HCT116 (cell line): ENCODE data around the gene GDPD5.

Experiments used
- EGR1 ChIP-seq: IDR thresholded peaks from 2 replicates; pipeline ENCODE4 v1.6.1; 2012; ENCODE audit warnings: low read depth
- ELF1 ChIP-seq: IDR thresholded peaks from 2 replicates; pipeline ENCODE4 v1.6.1; 2012; ENCODE audit warnings: low read depth, borderline replicate concordance
- EZH2phosphoT487 ChIP-seq: fragments of 200-600 bp; IDR thresholded peaks from 2 replicates; pipeline ENCODE4 v1.6.1; 2018; ENCODE audit warnings: antibody characterized with exemption, borderline replicate concordance
- FOSL1 ChIP-seq: IDR thresholded peaks from 2 replicates; pipeline ENCODE4 v1.6.1; 2012; ENCODE audit warnings: low read depth
- POLR2A ChIP-seq: IDR thresholded peaks from 2 replicates; pipeline ENCODE4 v1.7.0; 2011; ENCODE audit warnings: borderline replicate concordance; ENCODE audit not compliant: insufficient read depth, insufficient read length; ENCODE audit errors: extremely low read depth
- RAD21 ChIP-seq: IDR thresholded peaks from 2 replicates; pipeline ENCODE4 v1.6.1; 2012; ENCODE audit warnings: low read depth, mild to moderate bottlenecking
- SIN3A ChIP-seq: IDR thresholded peaks from 2 replicates; pipeline ENCODE4 v1.6.1; 2012; ENCODE audit warnings: low read depth
- SRF ChIP-seq: IDR thresholded peaks from 2 replicates; pipeline ENCODE4 v1.6.1; 2012; ENCODE audit warnings: low read depth
- YY1 ChIP-seq: IDR thresholded peaks from 2 replicates; pipeline ENCODE4 v1.6.1; 2011; ENCODE audit warnings: low read length, low read depth, moderate library complexity, mild to moderate bottlenecking; ENCODE audit not compliant: insufficient replicate concordance; ENCODE audit errors: extremely low read depth
- TF ChIP-seq, protein P1 (sequence below), 3 experiments: fragments of 200-600 bp in 1 of 3; sonication (generic) in 1 of 3; IDR thresholded peaks in 2 of 3; conservative IDR thresholded peaks in 1 of 3; 2 replicates each; pipeline ENCODE4 v1.5.1; 2012 to 2017; ENCODE audit warnings: low read depth in 2 of 3, low read length in 2 of 3, antibody characterized with exemption in 1 of 3, borderline replicate concordance in 1 of 3, control low read depth in 1 of 3, mild to moderate bottlenecking in 1 of 3, mixed read lengths in 1 of 3, mixed run types in 1 of 3, moderate library complexity in 1 of 3; ENCODE audit not compliant: insufficient read depth in 1 of 3
- TF ChIP-seq, protein P2 (sequence below): IDR thresholded peaks from 2 replicates; pipeline ENCODE4 v1.6.1; 2012

GRCh38 chr11:75557666-75558494 lies 32.1 kb upstream of the GDPD5 start:
- TF ChIP-seq, protein P1, sequence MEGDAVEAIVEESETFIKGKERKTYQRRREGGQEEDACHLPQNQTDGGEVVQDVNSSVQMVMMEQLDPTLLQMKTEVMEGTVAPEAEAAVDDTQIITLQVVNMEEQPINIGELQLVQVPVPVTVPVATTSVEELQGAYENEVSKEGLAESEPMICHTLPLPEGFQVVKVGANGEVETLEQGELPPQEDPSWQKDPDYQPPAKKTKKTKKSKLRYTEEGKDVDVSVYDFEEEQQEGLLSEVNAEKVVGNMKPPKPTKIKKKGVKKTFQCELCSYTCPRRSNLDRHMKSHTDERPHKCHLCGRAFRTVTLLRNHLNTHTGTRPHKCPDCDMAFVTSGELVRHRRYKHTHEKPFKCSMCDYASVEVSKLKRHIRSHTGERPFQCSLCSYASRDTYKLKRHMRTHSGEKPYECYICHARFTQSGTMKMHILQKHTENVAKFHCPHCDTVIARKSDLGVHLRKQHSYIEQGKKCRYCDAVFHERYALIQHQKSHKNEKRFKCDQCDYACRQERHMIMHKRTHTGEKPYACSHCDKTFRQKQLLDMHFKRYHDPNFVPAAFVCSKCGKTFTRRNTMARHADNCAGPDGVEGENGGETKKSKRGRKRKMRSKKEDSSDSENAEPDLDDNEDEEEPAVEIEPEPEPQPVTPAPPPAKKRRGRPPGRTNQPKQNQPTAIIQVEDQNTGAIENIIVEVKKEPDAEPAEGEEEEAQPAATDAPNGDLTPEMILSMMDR (IDR thresholded peaks at IDR 0.05 in 2 of 3, conservative IDR thresholded peaks at IDR 0.05 in 1 of 3; ENCODE audit: borderline replicate concordance in 1 of 3, insufficient read depth in 1 of 3, low read depth in 2 of 3, low read length in 2 of 3): no peak
- TF ChIP-seq, protein P2, sequence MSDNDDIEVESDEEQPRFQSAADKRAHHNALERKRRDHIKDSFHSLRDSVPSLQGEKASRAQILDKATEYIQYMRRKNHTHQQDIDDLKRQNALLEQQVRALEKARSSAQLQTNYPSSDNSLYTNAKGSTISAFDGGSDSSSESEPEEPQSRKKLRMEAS: no peak
- TF ChIP-seq ELF1: no peak
- no peak for TF ChIP-seq POLR2A
- no peak for TF ChIP-seq EGR1
- TF ChIP-seq YY1: no peak
- no peak for TF ChIP-seq EZH2phosphoT487
- TF ChIP-seq SIN3A: no peak
- TF ChIP-seq SRF: no peak
- TF ChIP-seq RAD21: no peak
- no peak for TF ChIP-seq FOSL1
